ENCODE measurements around the gene ALOX5AP. TPM values are rescaled to one million over a fixed set of nuclear protein-coding genes. Genes with fewer than 3 reads are reported as not detected.

The ALOX5AP gene
- total RNA-seq, 1 experiment from 2014 or later = not detected

- H3K27ac Mint-ChIP-seq (ENCODE audit: unreplicated experiment) = no peak overlapping the region
- no peaks in the 10 kb centered on the region for H3K9me3 Mint-ChIP-seq (ENCODE audit: low read depth, unreplicated experiment)
- DNase-seq = no peak
- H3K4me3 Mint-ChIP-seq (ENCODE audit: low read depth, unreplicated experiment) = no peak overlapping the region
- CTCF ChIA-PET = no interaction called here
- H3K4me1 Mint-ChIP-seq (ENCODE audit: low read depth, unreplicated experiment) = peaks cover 28% of the 10 kb centered on the region
- intact Hi-C loops (cut with micrococcal nuclease; ENCODE audit: unreplicated experiment) = no loop called here
- TF ChIP-seq, protein P1, sequence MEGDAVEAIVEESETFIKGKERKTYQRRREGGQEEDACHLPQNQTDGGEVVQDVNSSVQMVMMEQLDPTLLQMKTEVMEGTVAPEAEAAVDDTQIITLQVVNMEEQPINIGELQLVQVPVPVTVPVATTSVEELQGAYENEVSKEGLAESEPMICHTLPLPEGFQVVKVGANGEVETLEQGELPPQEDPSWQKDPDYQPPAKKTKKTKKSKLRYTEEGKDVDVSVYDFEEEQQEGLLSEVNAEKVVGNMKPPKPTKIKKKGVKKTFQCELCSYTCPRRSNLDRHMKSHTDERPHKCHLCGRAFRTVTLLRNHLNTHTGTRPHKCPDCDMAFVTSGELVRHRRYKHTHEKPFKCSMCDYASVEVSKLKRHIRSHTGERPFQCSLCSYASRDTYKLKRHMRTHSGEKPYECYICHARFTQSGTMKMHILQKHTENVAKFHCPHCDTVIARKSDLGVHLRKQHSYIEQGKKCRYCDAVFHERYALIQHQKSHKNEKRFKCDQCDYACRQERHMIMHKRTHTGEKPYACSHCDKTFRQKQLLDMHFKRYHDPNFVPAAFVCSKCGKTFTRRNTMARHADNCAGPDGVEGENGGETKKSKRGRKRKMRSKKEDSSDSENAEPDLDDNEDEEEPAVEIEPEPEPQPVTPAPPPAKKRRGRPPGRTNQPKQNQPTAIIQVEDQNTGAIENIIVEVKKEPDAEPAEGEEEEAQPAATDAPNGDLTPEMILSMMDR (IDR thresholded peaks at IDR 0.05; ENCODE audit: unreplicated experiment) = no peak
- no peaks in the 10 kb centered on the region for H3K27me3 Mint-ChIP-seq (ENCODE audit: unreplicated experiment)
- no peaks in the 10 kb centered on the region for H3K36me3 Mint-ChIP-seq (ENCODE audit: insufficient read depth, unreplicated experiment)
- no TSS peak for BruUV-seq (replicated peaks)
These were observed 13.4 kb downstream of the ALOX5AP start for GRCh38 chr13:30748717-30749116.

DNA sequence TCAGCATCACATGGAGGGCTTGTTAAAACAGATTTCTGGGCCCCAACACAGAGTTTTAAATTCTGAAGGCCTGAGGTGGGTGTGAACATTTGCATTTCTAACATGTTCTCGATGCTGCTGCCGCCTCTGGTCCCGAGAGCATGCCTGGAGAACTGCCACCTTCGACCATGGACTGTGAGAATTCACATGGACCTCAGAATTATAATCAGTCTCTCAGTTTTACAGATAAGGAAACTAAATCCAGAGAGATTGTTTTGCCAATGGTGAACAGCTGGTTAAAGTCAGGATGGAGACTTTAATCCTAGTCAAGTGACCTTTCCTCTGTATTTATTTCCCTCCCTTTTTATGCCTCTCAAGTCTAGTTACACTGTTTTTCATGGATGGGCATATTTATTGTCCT lies 14.7 kb downstream of the ALOX5AP start:
- Mint-ChIP-seq H3K36me3 (ENCODE audit: insufficient read depth, unreplicated experiment) (no peaks in the 10 kb centered on the region), H3K4me1 (ENCODE audit: low read depth, unreplicated experiment) (peaks cover 15% of the 10 kb centered on the region), H3K4me3 (ENCODE audit: low read depth, unreplicated experiment) (no peak overlapping the region), H3K27me3 (ENCODE audit: unreplicated experiment) (no peaks in the 10 kb centered on the region), H3K9me3 (ENCODE audit: low read depth, unreplicated experiment) (no peaks in the 10 kb centered on the region), H3K27ac (ENCODE audit: unreplicated experiment) (no peak overlapping the region)
- no TSS peak for BruUV-seq (replicated peaks)
- CTCF ChIA-PET = no interaction called here
- DNase-seq = no peak
- intact Hi-C loops (cut with micrococcal nuclease; ENCODE audit: unreplicated experiment) = no loop called here
- TF ChIP-seq, protein P1 (IDR thresholded peaks at IDR 0.05; ENCODE audit: unreplicated experiment) = no peak

DNA sequence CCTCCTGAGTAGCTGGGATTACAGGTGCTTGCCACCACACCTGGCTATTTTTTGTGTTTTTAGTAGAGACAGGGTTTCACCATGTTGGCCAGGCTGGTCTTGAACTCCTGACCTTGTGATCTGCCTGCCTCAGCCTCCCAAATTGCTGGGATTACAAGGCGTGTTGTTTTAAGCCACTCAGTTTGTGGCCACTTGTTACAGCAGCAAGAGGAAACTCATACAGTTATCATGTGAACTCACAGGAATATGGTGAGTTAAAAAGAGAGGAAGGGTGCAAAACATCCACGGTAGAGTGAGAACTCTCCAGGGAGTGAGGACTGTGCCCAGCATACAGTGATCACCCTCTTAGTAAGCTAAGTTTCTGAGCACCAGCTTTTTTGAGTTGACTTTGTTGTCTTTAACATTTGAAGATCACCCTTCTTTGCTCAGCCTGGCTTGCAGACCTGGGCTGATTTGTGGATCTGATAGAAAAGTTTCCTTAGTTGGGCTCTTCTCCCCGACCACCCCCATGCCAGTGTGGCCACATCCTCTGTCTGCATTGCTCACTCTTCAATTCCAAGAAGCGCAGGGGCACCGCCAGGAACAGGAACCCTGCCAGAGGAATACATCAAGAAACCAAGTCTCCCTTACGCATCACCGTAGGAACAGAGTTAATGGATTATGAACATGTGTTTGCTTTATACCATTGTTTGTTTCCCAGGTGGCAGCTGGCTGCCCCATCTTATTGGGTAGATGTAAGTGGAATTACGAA lies 16.0 kb downstream of the ALOX5AP start:
- DNase-seq = no peak
- H3K4me1 Mint-ChIP-seq (ENCODE audit: low read depth, unreplicated experiment) = peaks cover 2% of the 10 kb centered on the region
- CTCF ChIA-PET = no interaction called here

DNA sequence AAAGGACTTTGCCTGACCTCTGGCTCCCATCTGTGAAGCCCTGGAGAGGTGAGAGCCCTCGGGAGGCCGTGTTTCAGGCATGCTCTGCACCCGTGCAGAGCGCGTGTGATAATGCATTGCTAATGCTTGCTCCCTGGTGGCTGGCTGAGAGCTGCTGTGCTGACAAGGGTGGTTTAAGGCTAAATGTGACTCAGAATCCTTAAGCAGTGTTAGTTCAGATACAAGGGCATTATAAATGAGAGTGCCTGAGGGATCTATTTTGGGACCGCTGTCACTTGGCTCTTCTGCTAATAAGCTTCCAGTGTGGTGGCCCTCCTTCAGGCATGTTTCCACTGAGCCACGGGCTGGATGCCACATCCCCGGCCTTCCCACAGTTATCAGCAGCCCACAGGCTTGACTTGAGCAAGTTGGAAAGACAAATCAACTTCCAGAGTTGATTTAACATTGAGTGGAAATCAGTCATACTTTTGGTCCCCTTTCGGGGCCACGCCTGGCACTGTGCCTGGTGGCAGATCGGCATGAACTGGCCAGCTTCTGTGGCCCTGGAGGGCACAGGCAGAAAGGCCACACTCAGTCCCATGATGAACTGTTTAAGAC lies 17.0 kb downstream of the ALOX5AP start:
- intact Hi-C loops (cut with micrococcal nuclease; ENCODE audit: unreplicated experiment) = no loop called here
- Mint-ChIP-seq H3K4me3 (ENCODE audit: low read depth, unreplicated experiment) (no peak overlapping the region), H3K27me3 (ENCODE audit: unreplicated experiment) (peaks cover 7% of the 10 kb centered on the region), H3K36me3 (ENCODE audit: insufficient read depth, unreplicated experiment) (no peaks in the 10 kb centered on the region), H3K27ac (ENCODE audit: unreplicated experiment) (no peak overlapping the region), H3K4me1 (ENCODE audit: low read depth, unreplicated experiment) (no peaks in the 10 kb centered on the region), H3K9me3 (ENCODE audit: low read depth, unreplicated experiment) (no peaks in the 10 kb centered on the region)
- no TSS peak for BruUV-seq (replicated peaks)
- CTCF ChIA-PET = no interaction called here
- TF ChIP-seq, protein P1 (IDR thresholded peaks at IDR 0.05; ENCODE audit: unreplicated experiment) = no peak
- no peak for DNase-seq

More for the DNA sequence above, 16.0 kb downstream of the ALOX5AP start:
- BruUV-seq (replicated peaks) = no TSS peak
- intact Hi-C loops (cut with micrococcal nuclease; ENCODE audit: unreplicated experiment) = no loop called here
- Mint-ChIP-seq H3K4me3 (ENCODE audit: low read depth, unreplicated experiment) (no peak overlapping the region), H3K27ac (ENCODE audit: unreplicated experiment) (no peak overlapping the region), H3K9me3 (ENCODE audit: low read depth, unreplicated experiment) (no peaks in the 10 kb centered on the region), H3K36me3 (ENCODE audit: insufficient read depth, unreplicated experiment) (no peaks in the 10 kb centered on the region), H3K27me3 (ENCODE audit: unreplicated experiment) (no peaks in the 10 kb centered on the region)
- TF ChIP-seq, protein P1 (IDR thresholded peaks at IDR 0.05; ENCODE audit: unreplicated experiment) = no peak

Data from Calu3 (cell line).